ENCODE measurements around the gene ZNF385C.
"Not testable (repeated sequence)": the region's sequence is repeated elsewhere in the genome, so short reads cannot be mapped to it uniquely, and the experiment has no call there.

The ZNF385C gene, protein sequence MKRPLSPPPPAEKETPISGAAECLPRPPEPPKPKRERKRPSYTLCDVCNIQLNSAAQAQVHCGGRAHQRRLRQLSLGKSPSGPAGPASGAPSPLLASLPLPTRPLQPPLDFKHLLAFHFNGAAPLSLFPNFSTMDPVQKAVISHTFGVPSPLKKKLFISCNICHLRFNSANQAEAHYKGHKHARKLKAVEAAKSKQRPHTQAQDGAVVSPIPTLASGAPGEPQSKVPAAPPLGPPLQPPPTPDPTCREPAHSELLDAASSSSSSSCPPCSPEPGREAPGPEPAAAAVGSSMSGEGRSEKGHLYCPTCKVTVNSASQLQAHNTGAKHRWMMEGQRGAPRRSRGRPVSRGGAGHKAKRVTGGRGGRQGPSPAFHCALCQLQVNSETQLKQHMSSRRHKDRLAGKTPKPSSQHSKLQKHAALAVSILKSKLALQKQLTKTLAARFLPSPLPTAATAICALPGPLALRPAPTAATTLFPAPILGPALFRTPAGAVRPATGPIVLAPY

GRCh38 chr17:42097691-42098631 is at the start of gene ZNF385C:
TSS of gene ZNF385C (minus strand) at chr17:42098473. CDS start at chr17:42063056, 35,417 bp downstream.
- DNase-seq (ENCODE audit: low read depth), result no peak

DNA sequence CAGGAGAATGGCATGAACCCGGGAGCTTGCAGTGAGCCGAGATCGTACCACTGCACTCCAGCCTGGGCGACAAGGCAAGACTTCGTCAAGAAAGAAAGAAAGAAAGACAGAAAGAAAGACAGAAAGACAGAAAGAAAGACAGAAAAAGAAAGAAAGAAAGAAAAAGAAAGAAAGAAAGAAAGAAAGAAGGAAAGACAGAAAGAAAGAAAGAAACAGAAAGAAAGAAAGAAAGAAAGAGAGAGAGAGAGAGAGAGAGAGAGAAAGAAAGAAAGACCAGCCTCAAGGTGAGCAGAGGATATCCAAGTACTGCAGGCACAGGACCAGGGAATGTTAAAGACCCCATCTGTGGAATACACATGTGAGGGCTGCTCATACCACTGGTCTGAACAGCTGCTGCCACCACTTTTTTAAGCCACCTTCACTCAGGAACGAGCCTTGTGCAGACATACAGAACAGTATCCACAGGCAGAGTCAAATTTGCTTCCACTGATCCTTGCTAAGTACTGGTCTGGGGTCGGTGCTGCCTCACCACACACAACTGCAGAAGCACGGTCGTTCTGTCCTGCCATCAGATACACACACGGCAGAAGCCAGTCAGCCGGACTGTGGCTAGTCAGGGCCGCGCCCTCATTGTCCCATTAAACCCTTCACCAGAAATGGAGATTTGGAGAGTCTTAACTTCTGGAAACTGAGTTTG is 48.8 kb upstream of the ZNF385C start:
- DNase-seq (ENCODE audit: low read depth), result no peak
- no peak overlapping the region for H3K4me3 ChIP-seq (ENCODE audit: low read depth, low read length)

More at GRCh38 chr17:42097691-42098631, at the start of gene ZNF385C:
- no peak within 1 kb of the TSS for H3K4me3 ChIP-seq (ENCODE audit: low read depth, low read length)

- H3K4me3 ChIP-seq (ENCODE audit: low read depth, low read length); DNase-seq (ENCODE audit: low read depth): not testable (repeated sequence)
Observed at GRCh38 chr17:42143138-42143537, 44.9 kb upstream of the ZNF385C start.

- peak; percentile 31 for DNase-seq (ENCODE audit: low read depth)
- no peak overlapping the region for H3K4me3 ChIP-seq (ENCODE audit: low read depth, low read length)
Observed at GRCh38 chr17:42142371-42142896, 44.2 kb upstream of the ZNF385C start.

- no peak for DNase-seq (ENCODE audit: low read depth)
Observed at GRCh38 chr17:42141382-42141781, 43.1 kb upstream of the ZNF385C start.

DNA sequence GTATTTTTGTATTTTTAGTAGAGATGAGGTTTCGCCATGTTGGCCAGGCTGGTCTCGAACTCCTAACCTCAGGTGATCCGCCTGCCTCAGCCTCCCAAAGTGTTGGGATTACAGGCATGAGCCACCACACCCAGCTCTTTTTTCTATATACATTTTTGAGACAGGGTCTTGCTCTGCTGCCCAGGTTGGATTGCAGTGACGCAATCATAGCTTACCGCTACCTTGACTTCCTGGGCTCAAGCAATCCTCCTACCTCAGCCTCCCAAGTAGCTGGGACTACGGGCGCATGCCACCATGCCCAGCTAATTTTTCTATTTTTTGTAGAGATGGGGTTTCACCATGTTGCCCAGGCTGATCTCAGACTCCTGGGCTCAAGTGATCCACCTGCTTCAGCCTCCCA is 42.4 kb upstream of the ZNF385C start:
- DNase-seq (ENCODE audit: low read depth); H3K4me3 ChIP-seq (ENCODE audit: low read depth, low read length): not testable (repeated sequence)

More at GRCh38 chr17:42141382-42141781, 43.1 kb upstream of the ZNF385C start:
- H3K4me3 ChIP-seq (ENCODE audit: low read depth, low read length), result no peak overlapping the region

DNA sequence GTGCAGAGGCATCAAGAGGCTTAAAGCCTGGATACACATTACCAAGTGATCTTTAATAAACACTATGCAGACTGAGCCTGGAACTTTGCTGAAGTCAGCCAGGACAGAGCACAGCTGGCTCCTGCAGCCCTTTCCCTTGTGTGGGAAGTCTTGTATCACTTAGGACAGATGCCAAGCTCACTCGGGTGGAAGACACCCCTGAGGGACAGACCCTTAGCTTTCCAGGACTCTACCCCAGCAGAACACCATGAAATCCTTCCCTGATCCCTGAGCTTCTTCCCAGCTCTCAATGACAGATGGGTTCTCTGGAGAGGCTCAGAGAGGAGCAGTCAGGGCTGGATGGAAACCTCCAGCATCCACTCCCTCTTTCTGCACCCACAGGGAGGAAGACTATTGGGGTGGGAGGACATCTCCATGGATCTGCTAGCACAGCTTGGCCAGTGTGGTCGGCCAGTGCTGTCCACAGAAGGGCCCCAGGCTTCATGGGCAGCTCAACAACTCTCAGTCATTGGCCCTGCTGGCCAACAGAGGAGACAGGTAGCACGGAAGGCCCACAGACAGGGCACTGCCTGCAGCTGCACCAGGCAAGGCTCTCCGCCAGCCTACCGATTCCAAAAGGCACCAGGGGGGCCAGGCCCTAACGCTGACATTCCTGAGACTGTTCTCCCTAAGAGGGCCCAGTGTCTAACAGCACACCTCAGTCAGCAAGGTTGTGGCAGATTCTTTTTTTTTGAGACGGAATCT is 40.6 kb upstream of the ZNF385C start:
- no peak overlapping the region for H3K4me3 ChIP-seq (ENCODE audit: low read depth, low read length)
- no peak for DNase-seq (ENCODE audit: low read depth)

- H3K4me3 ChIP-seq (ENCODE audit: low read depth, low read length), result no peak overlapping the region
- DNase-seq (ENCODE audit: low read depth), result no peak
Observed at GRCh38 chr17:42136654-42137051, 38.4 kb upstream of the ZNF385C start.

- no peak for DNase-seq (ENCODE audit: low read depth)
- H3K4me3 ChIP-seq (ENCODE audit: low read depth, low read length), result no peak overlapping the region
Observed at GRCh38 chr17:42135664-42136653, 37.7 kb upstream of the ZNF385C start.

DNA sequence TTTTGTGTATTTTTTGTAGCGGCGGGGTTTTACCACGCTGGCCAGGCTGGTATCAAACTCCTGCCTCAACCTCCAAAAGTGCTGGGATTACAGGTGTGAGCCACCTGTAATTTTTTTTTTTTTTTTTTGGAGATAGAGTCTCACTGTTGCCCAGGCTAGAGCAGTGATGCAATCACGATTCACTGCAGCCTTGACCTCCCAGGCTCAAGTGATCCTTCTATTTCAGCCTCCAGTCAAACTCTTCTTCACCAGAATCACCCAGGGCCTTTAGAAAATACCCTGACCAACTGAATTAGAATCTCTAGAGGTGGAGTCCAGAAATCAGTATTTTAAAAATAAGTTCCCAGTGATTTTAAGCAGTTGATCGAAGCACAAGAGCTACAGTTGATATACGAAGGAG is 36.9 kb upstream of the ZNF385C start:
- H3K4me3 ChIP-seq (ENCODE audit: low read depth, low read length), result no peak overlapping the region

DNA sequence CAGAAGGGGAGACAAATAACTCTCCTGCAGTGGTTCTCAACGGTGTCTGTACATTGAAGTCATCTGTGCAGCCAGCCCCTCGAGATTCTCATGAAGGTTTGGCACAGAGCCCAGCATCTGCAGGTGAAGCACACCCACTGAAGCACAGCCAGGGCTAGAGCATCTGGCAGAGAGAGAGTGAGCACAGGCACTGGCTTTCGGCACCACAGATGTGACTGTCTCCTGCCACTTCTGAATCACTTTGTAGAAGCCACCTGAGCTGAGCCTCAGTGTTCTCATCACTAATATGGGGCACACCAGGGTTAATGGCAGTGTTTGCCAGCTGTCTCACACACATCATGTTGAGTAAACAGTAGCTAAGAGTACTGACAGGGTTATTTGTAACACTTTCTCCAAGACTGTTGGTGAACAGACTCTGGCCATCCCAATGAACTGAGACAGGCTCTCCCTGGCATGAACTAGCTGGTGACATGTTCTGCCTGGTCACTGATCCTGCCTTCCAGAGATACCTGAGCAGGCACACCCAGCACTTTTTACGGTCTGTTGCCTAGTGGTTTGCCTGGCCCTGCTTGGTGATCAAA is 35.3 kb upstream of the ZNF385C start:
- no peak for DNase-seq (ENCODE audit: low read depth)
- H3K4me3 ChIP-seq (ENCODE audit: low read depth, low read length), result no peak overlapping the region

More for the DNA sequence above, 36.9 kb upstream of the ZNF385C start:
- DNase-seq (ENCODE audit: low read depth), result no peak

DNA sequence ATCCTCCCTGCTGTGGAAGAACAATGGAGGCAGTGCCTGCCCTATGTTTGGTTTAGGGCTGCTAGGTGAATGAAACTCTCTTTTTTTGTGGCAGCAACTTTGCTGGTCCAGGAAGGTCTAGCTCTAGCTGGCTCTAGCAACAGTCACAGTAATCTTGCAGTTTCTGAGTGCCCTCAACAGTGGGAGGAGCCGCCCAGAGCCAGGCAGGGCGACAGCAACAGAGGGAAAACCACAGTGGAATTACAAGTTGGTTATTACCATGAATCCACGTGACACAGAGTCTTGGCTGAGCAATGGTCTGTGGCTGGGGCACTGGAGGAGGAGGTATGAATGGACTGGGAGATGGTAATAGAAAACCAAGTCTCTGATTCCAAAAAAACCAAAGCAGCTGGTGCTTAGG is 34.7 kb upstream of the ZNF385C start:
- no peak overlapping the region for H3K4me3 ChIP-seq (ENCODE audit: low read depth, low read length)
- peak; percentile 31 for DNase-seq (ENCODE audit: low read depth)

DNA sequence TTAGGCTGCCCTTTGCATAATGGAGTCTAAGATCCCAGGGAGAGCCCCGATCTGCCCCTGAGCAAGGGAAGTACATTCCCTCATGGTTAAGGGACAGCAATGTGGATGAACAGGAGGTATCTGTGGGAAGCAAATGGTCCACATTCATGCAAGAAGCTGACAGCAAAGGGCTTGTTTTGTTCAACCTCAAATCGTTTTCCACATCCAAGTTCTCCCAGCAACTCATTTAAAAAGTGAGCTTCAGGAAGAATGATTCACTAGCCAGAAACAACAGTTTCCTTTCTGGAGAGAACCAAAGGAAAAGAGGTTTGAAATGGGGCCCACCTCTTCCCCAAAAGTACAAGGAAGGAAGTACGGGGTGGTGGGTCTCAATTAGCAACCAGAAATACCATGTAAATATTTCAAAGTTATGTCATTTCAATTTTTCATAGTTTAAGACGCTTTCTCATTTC is 33.7 kb upstream of the ZNF385C start:
- no peak overlapping the region for H3K4me3 ChIP-seq (ENCODE audit: low read depth, low read length)

DNA sequence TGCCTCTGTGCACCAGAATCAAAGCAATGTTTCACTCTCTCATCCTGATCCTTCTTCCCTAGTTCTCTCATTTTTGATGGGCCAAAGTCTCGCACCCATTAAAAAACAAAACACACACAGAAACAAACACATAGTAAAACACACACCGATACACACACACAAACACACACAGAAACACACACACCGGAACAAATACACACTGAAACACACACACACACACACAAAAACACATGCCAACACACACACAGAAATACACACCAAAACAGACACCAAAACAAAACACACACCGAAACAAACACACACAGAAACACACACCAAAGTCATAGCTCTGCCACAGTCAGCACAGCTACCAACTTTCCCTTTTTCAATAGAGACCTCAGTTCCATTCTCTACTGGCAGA is 33.0 kb upstream of the ZNF385C start:
- DNase-seq (ENCODE audit: low read depth), result no peak

More for the DNA sequence above, 33.7 kb upstream of the ZNF385C start:
- DNase-seq (ENCODE audit: low read depth), result no peak

GRCh38 chr17:42130310-42130936 is 32.1 kb upstream of the ZNF385C start:
- no peak for DNase-seq (ENCODE audit: low read depth)

More for the DNA sequence above, 33.0 kb upstream of the ZNF385C start:
- H3K4me3 ChIP-seq (ENCODE audit: low read depth, low read length), result no peak overlapping the region

GRCh38 chr17:42129109-42129837 is 31.0 kb upstream of the ZNF385C start:
- no peak for DNase-seq (ENCODE audit: low read depth)

More at GRCh38 chr17:42130310-42130936, 32.1 kb upstream of the ZNF385C start:
- H3K4me3 ChIP-seq (ENCODE audit: low read depth, low read length), result no peak overlapping the region

More at GRCh38 chr17:42129109-42129837, 31.0 kb upstream of the ZNF385C start:
- no peak overlapping the region for H3K4me3 ChIP-seq (ENCODE audit: low read depth, low read length)

Measured in skeletal muscle cell (primary cell).